GM23338 (cell line): ENCODE results near the gene SKIC8. TPM values are rescaled to one million over a fixed set of nuclear protein-coding genes. Genes with fewer than 3 reads are reported as not detected.

ENCODE experiments used
- ATAC-seq: fragments of 200-7000 bp; cut with Tn5 transposase; 3 replicates; pipeline ENCODE4 v1.9.1; 2020
- DNase-seq: peaks from one replicate; pipeline ENCODE4 v3.0.0-alpha.2; 2015; ENCODE audit warnings: low spot score
- H2AFZ ChIP-seq: fragments of 200-600 bp; sonication (generic); 2 replicates; pipeline ENCODE4 v1.8.0; 2016; ENCODE audit warnings: antibody characterized with exemption, mild to moderate bottlenecking, moderate library complexity
- H3F3A ChIP-seq: fragments of 200-600 bp; sonication (generic); replicated peaks from 2 replicates; pipeline ENCODE4 v1.8.0; 2017; ENCODE audit warnings: antibody characterized with exemption, mixed run types, low read depth
- H3K27ac ChIP-seq: fragments of 200-600 bp; sonication (generic); 2 replicates; pipeline ENCODE4 v1.6.1; 2016; ENCODE audit warnings: low read depth
- H3K27me3 ChIP-seq: fragments of 200-600 bp; sonication (generic); 2 replicates; pipeline ENCODE4 v1.8.0; 2016; ENCODE audit warnings: mild to moderate bottlenecking, mixed run types, moderate library complexity; ENCODE audit not compliant: insufficient read depth
- H3K36me3 ChIP-seq: fragments of 200-600 bp; sonication (generic); 2 replicates; pipeline ENCODE4 v1.8.0; 2016; ENCODE audit warnings: mild to moderate bottlenecking; ENCODE audit not compliant: insufficient read depth
- H3K4me1 ChIP-seq: fragments of 200-600 bp; sonication (generic); 2 replicates; pipeline ENCODE4 v1.8.0; 2016; ENCODE audit warnings: mild to moderate bottlenecking, moderate library complexity; ENCODE audit not compliant: insufficient read depth
- H3K4me2 ChIP-seq: fragments of 200-600 bp; sonication (generic); 2 replicates; pipeline ENCODE4 v1.7.1; 2017; ENCODE audit warnings: mixed run types
- H3K4me3 ChIP-seq: fragments of 200-600 bp; sonication (generic); 2 replicates; pipeline ENCODE4 v1.6.1; 2016; ENCODE audit warnings: mixed run types
- H3K79me2 ChIP-seq: fragments of 200-600 bp; sonication (generic); replicated peaks from 2 replicates; pipeline ENCODE4 v1.8.0; 2017; ENCODE audit warnings: mild to moderate bottlenecking; ENCODE audit not compliant: insufficient read depth
- H3K9me2 ChIP-seq: fragments of 200-600 bp; sonication (generic); 2 replicates; pipeline ENCODE4 v1.8.0; 2017; ENCODE audit not compliant: insufficient read depth
- H4K20me1 ChIP-seq: fragments of 200-600 bp; sonication (generic); replicated peaks from 2 replicates; pipeline ENCODE4 v1.8.0; 2017; ENCODE audit warnings: mild to moderate bottlenecking; ENCODE audit not compliant: insufficient read depth
- H3K27ac Mint-ChIP-seq: 2 replicates; pipeline ENCODE4 v1.8.0; 2020; ENCODE audit warnings: inconsistent platforms, mild to moderate bottlenecking, moderate library complexity, mixed read lengths
- H3K27me3 Mint-ChIP-seq: 3 replicates; pipeline ENCODE4 v1.8.0; 2022; ENCODE audit warnings: low read depth, mild to moderate bottlenecking, moderate library complexity, mixed read lengths, inconsistent platforms; ENCODE audit not compliant: insufficient read depth, poor library complexity
- H3K36me3 Mint-ChIP-seq: 3 replicates; pipeline ENCODE4 v1.8.0; 2021; ENCODE audit warnings: low read depth, mild to moderate bottlenecking, inconsistent platforms, moderate library complexity, mixed read lengths
- H3K4me1 Mint-ChIP-seq: 3 replicates; pipeline ENCODE4 v1.8.0; 2020; ENCODE audit warnings: mild to moderate bottlenecking, inconsistent platforms, mixed read lengths
- H3K4me3 Mint-ChIP-seq: 3 replicates; pipeline ENCODE4 v1.8.0; 2021; ENCODE audit warnings: moderate library complexity, mild to moderate bottlenecking, inconsistent platforms, mixed read lengths
- H3K9me3 Mint-ChIP-seq: 3 replicates; pipeline ENCODE4 v1.8.0; 2020; ENCODE audit warnings: moderate library complexity, mild to moderate bottlenecking, inconsistent platforms, mixed read lengths
- CREB1 ChIP-seq: fragments of 250-450 bp; sonication (Bioruptor Pico); IDR thresholded peaks from 2 replicates; pipeline ENCODE4 v1.5.0; 2020; ENCODE audit warnings: low read depth, mild to moderate bottlenecking, moderate library complexity
- EZH2phosphoT487 ChIP-seq: fragments of 200-600 bp; sonication (generic); IDR thresholded peaks from one replicate; pipeline ENCODE4 v1.8.1; 2018; ENCODE audit warnings: antibody characterized with exemption; ENCODE audit not compliant: unreplicated experiment
- STAT1 ChIP-seq: IDR thresholded peaks from one replicate; pipeline ENCODE4 v1.6.1; 2016; ENCODE audit warnings: antibody characterized with exemption; ENCODE audit not compliant: unreplicated experiment
- ZNF114 ChIP-seq: fragments of 250-450 bp; sonication (Bioruptor Pico); IDR thresholded peaks from 2 replicates; pipeline ENCODE4 v1.5.0; 2020; ENCODE audit warnings: mild to moderate bottlenecking, moderate library complexity
- ZNF331 ChIP-seq: fragments of 250-450 bp; sonication (Bioruptor Pico); IDR thresholded peaks from 2 replicates; pipeline ENCODE4 v1.5.0; 2020; ENCODE audit warnings: low read depth, mild to moderate bottlenecking, moderate library complexity
- polyA plus RNA-seq: library from polyadenylated mRNA; unstranded; fragments of >200 nt; fragmentation: Nextera tagmentation; extraction: Ambion mirVana; gene quantifications from 2 replicates; pipeline ENCODE4 v1.2.1, GENCODE V29; 2016
- total RNA-seq: library from RNA; depleted of rRNA; stranded (reverse); fragments of >200 nt; shearing (Covaris generic); gene quantifications from 2 replicates; pipeline ENCODE4 v1.2.3, GENCODE V29; 2014
- TF ChIP-seq, protein P1 (sequence below), 2 experiments: fragments of 200-600 bp in 1 of 2; sonication (generic) in 1 of 2; conservative IDR thresholded peaks; 2 replicates each; pipeline versions ENCODE4 v1.5.1 to v1.6.1; 2016 to 2017; ENCODE audit warnings: antibody characterized with exemption in 2 of 2, low read depth in 2 of 2, mild to moderate bottlenecking in 2 of 2, moderate library complexity in 1 of 2
- TF ChIP-seq, protein P2 (sequence below): fragments of 250-450 bp; sonication (Bioruptor Pico); IDR thresholded peaks from 2 replicates; pipeline ENCODE4 v1.5.0; 2020; ENCODE audit warnings: mild to moderate bottlenecking, moderate library complexity

SKIC8 gene
- total and polyA plus RNA-seq, 2 experiments from 2014 or later, result 59.4 to 73.8 TPM

DNA sequence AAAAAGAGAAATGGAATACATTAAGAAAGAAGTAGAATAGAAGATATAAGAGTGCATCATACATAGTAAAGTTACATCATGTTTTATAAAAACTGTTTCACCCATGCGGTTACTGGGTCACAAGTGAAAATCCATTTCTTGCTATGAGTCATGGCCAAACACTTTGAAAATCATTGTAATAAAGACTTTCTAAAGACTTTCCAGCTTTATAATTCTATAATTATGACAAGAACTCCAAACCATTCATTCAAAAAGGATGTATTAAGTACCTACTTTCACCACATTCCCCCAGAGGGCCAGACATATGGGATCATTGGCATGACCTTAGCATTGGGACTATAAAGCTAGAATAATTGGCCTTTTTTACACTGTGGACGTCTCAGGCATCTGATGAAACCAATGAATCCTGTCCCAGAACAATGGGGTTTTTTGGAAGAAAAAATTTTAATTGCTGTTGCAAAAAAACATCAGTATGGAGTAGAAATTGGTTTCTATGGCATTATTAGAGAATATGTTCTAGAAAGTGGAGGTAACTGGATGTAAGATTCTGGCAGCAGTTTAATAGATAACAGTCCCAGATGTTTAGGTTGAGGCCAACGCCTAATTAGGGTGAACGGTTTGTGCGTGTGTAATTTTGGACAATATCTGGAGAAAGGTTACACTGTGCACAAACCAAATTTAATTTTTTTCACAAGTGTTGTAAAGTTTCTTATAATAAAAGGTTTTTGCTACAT is 3.3 kb upstream of the SKIC8 start:
- Histone ChIP-seq H3K4me1 (0 out of 2 replicates have a peak, but pooled peaks cover 6% of the 10 kb centered on the region), H4K20me1 (no peaks in the 10 kb centered on the region), H3K4me3 (no peak overlapping the region), H3K79me2 (peaks cover 14% of the 10 kb centered on the region), H3K9me2 (peaks cover 5% of the 10 kb centered on the region), H3K36me3 (no peaks in the 10 kb centered on the region), H3K4me2 (no peak overlapping the region), H2AFZ (no peak overlapping the region), H3K27me3 (peaks cover 10% of the 10 kb centered on the region; the same call in 1 of the 2 replicates), H3K27ac (no peak overlapping the region), H3F3A (0 out of 2 replicates have a peak, but pooled peaks cover 8% of the 10 kb centered on the region)
- Mint-ChIP-seq H3K9me3 (peaks cover 3% of the 10 kb centered on the region; the same call in 1 of the 3 replicates), H3K27ac (no peak overlapping the region), H3K27me3 (peaks cover 6% of the 10 kb centered on the region), H3K4me1 (0 out of 3 replicates have a peak, but pooled peaks cover 2% of the 10 kb centered on the region), H3K36me3 (no peaks in the 10 kb centered on the region), H3K4me3 (no peak overlapping the region)
- TF ChIP-seq ZNF114 (CRISPR knock-in tag) (no peak), EZH2phosphoT487 (no peak), STAT1 (no peak)
- DNase-seq (no peak), ATAC-seq (no peak)

DNA sequence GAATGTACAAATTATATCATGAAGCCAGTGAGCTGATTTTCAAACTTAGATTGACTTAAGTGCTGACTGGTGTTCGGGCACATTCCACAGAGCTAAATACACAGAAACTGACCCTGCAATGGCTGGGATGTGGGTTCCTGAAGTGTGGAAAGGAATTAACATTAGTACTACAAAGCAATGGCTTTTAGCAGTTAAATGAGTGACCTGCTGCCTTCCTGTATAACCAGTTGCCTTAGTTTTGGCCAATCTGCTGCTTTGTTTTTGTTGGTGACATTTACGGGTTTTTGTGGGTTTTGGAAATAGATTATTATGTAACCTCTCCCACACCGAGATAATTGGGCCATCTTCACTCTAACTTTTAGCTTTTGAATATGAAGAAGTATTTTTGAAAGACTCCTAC is 2.4 kb upstream of the SKIC8 start:
- H3K4me3 Mint-ChIP-seq, result no peak overlapping the region
- Histone ChIP-seq H3K27me3 (peaks cover 10% of the 10 kb centered on the region; the same call in 1 of the 2 replicates), H3K4me2 (no peak overlapping the region), H3F3A (0 out of 2 replicates have a peak, but pooled peaks cover 8% of the 10 kb centered on the region), H3K9me2 (peaks cover 5% of the 10 kb centered on the region), H4K20me1 (no peaks in the 10 kb centered on the region), H3K4me1 (0 out of 2 replicates have a peak, but pooled peaks cover 6% of the 10 kb centered on the region), H2AFZ (no peak overlapping the region), H3K36me3 (no peaks in the 10 kb centered on the region), H3K27ac (no peak overlapping the region), H3K4me3 (no peak overlapping the region), H3K79me2 (peaks cover 23% of the 10 kb centered on the region)
- ATAC-seq (no peak), DNase-seq (no peak)
- H3K36me3 Mint-ChIP-seq, result no peaks in the 10 kb centered on the region
- no peak for TF ChIP-seq CREB1 (CRISPR knock-in tag)
- peaks cover 3% of the 10 kb centered on the region; the same call in 1 of the 3 replicates for H3K9me3 Mint-ChIP-seq
- H3K27me3 Mint-ChIP-seq, result peaks cover 6% of the 10 kb centered on the region
- H3K4me1 Mint-ChIP-seq, result 0 out of 3 replicates have a peak, but pooled peaks cover 2% of the 10 kb centered on the region
- no peak overlapping the region for H3K27ac Mint-ChIP-seq

DNA sequence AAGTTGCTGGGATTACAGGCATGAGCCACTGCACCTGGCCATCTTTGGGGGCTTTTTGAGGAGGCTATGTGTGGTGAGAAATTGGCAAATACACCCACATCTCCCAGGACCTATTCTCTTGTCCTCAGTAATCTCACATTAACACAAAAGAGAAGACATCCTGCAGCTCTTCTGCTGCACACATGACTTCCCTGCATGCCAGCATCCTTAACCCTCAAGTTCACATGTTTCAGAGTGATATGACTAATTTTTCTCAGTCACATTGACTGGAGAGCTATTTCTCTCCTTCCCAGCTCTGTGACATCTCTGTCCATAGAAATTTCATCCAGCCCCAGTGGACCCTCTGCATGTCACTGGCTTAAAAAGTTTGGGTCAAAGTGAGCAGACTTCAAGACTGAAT is 1.9 kb upstream of the SKIC8 start:
- peaks cover 3% of the 10 kb centered on the region; the same call in 1 of the 3 replicates for H3K9me3 Mint-ChIP-seq
- peaks cover 5% of the 10 kb centered on the region for H3K9me2 ChIP-seq
- H3F3A ChIP-seq, result 0 out of 2 replicates have a peak, but pooled peaks cover 8% of the 10 kb centered on the region
- no peak overlapping the region for H3K27ac Mint-ChIP-seq
- no peak overlapping the region for H2AFZ ChIP-seq
- H3K79me2 ChIP-seq, result peaks cover 28% of the 10 kb centered on the region
- no peak overlapping the region for H3K4me2 ChIP-seq
- no peaks in the 10 kb centered on the region for H4K20me1 ChIP-seq
- no peak overlapping the region for H3K4me3 ChIP-seq
- H3K27ac ChIP-seq, result no peak overlapping the region
- peaks cover 10% of the 10 kb centered on the region; the same call in 1 of the 2 replicates for H3K27me3 ChIP-seq
- H3K36me3 Mint-ChIP-seq, result no peaks in the 10 kb centered on the region
- ATAC-seq (no peak), DNase-seq (no peak)
- H3K4me1 ChIP-seq, result 0 out of 2 replicates have a peak, but pooled peaks cover 6% of the 10 kb centered on the region
- H3K4me3 Mint-ChIP-seq, result no peak overlapping the region; the same call in 2 of the 3 replicates
- H3K36me3 ChIP-seq, result no peaks in the 10 kb centered on the region
- H3K4me1 Mint-ChIP-seq, result 0 out of 3 replicates have a peak, but pooled peaks cover 2% of the 10 kb centered on the region
- H3K27me3 Mint-ChIP-seq, result peaks cover 6% of the 10 kb centered on the region
- TF ChIP-seq, protein P1, sequence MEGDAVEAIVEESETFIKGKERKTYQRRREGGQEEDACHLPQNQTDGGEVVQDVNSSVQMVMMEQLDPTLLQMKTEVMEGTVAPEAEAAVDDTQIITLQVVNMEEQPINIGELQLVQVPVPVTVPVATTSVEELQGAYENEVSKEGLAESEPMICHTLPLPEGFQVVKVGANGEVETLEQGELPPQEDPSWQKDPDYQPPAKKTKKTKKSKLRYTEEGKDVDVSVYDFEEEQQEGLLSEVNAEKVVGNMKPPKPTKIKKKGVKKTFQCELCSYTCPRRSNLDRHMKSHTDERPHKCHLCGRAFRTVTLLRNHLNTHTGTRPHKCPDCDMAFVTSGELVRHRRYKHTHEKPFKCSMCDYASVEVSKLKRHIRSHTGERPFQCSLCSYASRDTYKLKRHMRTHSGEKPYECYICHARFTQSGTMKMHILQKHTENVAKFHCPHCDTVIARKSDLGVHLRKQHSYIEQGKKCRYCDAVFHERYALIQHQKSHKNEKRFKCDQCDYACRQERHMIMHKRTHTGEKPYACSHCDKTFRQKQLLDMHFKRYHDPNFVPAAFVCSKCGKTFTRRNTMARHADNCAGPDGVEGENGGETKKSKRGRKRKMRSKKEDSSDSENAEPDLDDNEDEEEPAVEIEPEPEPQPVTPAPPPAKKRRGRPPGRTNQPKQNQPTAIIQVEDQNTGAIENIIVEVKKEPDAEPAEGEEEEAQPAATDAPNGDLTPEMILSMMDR (conservative IDR thresholded peaks at IDR 0.05; ENCODE audit: low read depth in 2 of 2), result no peak
- TF ChIP-seq ZNF331 (CRISPR knock-in tag), result no peak
- no peak for TF ChIP-seq ZNF114 (CRISPR knock-in tag)
- TF ChIP-seq CREB1 (CRISPR knock-in tag), result no peak
- TF ChIP-seq, protein P2, sequence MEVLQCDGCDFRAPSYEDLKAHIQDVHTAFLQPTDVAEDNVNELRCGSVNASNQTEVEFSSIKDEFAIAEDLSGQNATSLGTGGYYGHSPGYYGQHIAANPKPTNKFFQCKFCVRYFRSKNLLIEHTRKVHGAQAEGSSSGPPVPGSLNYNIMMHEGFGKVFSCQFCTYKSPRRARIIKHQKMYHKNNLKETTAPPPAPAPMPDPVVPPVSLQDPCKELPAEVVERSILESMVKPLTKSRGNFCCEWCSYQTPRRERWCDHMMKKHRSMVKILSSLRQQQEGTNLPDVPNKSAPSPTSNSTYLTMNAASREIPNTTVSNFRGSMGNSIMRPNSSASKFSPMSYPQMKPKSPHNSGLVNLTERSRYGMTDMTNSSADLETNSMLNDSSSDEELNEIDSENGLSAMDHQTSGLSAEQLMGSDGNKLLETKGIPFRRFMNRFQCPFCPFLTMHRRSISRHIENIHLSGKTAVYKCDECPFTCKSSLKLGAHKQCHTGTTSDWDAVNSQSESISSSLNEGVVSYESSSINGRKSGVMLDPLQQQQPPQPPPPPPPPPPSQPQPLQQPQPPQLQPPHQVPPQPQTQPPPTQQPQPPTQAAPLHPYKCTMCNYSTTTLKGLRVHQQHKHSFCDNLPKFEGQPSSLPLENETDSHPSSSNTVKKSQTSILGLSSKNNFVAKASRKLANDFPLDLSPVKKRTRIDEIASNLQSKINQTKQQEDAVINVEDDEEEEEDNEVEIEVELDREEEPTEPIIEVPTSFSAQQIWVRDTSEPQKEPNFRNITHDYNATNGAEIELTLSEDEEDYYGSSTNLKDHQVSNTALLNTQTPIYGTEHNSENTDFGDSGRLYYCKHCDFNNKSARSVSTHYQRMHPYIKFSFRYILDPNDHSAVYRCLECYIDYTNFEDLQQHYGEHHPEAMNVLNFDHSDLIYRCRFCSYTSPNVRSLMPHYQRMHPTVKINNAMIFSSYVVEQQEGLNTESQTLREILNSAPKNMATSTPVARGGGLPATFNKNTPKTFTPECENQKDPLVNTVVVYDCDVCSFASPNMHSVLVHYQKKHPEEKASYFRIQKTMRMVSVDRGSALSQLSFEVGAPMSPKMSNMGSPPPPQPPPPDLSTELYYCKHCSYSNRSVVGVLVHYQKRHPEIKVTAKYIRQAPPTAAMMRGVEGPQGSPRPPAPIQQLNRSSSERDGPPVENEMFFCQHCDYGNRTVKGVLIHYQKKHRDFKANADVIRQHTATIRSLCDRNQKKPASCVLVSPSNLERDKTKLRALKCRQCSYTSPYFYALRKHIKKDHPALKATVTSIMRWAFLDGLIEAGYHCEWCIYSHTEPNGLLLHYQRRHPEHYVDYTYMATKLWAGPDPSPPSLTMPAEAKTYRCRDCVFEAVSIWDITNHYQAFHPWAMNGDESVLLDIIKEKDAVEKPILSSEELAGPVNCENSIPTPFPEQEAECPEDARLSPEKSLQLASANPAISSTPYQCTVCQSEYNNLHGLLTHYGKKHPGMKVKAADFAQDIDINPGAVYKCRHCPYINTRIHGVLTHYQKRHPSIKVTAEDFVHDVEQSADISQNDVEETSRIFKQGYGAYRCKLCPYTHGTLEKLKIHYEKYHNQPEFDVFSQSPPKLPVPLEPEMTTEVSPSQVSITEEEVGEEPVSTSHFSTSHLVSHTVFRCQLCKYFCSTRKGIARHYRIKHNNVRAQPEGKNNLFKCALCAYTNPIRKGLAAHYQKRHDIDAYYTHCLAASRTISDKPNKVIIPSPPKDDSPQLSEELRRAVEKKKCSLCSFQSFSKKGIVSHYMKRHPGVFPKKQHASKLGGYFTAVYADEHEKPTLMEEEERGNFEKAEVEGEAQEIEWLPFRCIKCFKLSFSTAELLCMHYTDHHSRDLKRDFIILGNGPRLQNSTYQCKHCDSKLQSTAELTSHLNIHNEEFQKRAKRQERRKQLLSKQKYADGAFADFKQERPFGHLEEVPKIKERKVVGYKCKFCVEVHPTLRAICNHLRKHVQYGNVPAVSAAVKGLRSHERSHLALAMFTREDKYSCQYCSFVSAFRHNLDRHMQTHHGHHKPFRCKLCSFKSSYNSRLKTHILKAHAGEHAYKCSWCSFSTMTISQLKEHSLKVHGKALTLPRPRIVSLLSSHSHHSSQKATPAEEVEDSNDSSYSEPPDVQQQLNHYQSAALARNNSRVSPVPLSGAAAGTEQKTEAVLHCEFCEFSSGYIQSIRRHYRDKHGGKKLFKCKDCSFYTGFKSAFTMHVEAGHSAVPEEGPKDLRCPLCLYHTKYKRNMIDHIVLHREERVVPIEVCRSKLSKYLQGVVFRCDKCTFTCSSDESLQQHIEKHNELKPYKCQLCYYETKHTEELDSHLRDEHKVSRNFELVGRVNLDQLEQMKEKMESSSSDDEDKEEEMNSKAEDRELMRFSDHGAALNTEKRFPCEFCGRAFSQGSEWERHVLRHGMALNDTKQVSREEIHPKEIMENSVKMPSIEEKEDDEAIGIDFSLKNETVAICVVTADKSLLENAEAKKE (CRISPR knock-in tag), result no peak
